Measurements from ENCODE around the gene C19orf33.

C19orf33 gene

GRCh38 chr19:38321646-38322196, 17.7 kb downstream of the C19orf33 start:
- H3K27ac ChIP-seq = no peak overlapping the region
- H3K4me3 ChIP-seq (ENCODE audit: low read depth, low read length) = no peak overlapping the region
- in situ Hi-C loops (cut with HindIII; ENCODE audit: low pct_ligation_motif_present, low sequenced_read_pairs) = no loop called here
- no peak for DNase-seq
- no peak for TF ChIP-seq CTCF (IDR thresholded peaks at IDR 0.05; ENCODE audit: low read depth, low read length, missing control alignments)
- peaks cover 3% of the 10 kb centered on the region for H3K36me3 ChIP-seq (replicated peaks)
- H3K27me3 ChIP-seq (replicated peaks) = no peaks in the 10 kb centered on the region

- DNase-seq = no peak
- H3K4me3 ChIP-seq (ENCODE audit: low read depth, low read length) = no peak overlapping the region
- peaks cover 8% of the 10 kb centered on the region for H3K36me3 ChIP-seq (replicated peaks)
- in situ Hi-C loops (cut with HindIII; ENCODE audit: low pct_ligation_motif_present, low sequenced_read_pairs) = no loop called here
- no peak overlapping the region for H3K27ac ChIP-seq
- TF ChIP-seq CTCF (IDR thresholded peaks at IDR 0.05; ENCODE audit: low read depth, low read length, missing control alignments) = no peak
- H3K27me3 ChIP-seq (replicated peaks) = no peaks in the 10 kb centered on the region
Observed at GRCh38 chr19:38323291-38323690, 19.2 kb downstream of the C19orf33 start.

- Histone ChIP-seq H3K27me3 (replicated peaks) (no peaks in the 10 kb centered on the region), H3K36me3 (replicated peaks) (peaks cover 10% of the 10 kb centered on the region), H3K4me3 (ENCODE audit: low read depth, low read length) (no peak overlapping the region), H3K27ac (no peak overlapping the region)
- in situ Hi-C loops (cut with HindIII; ENCODE audit: low pct_ligation_motif_present, low sequenced_read_pairs) = no loop called here
- TF ChIP-seq CTCF (IDR thresholded peaks at IDR 0.05; ENCODE audit: low read depth, low read length, missing control alignments) = no peak
- DNase-seq = no peak
Observed at GRCh38 chr19:38324431-38324830, 20.4 kb downstream of the C19orf33 start.

DNA sequence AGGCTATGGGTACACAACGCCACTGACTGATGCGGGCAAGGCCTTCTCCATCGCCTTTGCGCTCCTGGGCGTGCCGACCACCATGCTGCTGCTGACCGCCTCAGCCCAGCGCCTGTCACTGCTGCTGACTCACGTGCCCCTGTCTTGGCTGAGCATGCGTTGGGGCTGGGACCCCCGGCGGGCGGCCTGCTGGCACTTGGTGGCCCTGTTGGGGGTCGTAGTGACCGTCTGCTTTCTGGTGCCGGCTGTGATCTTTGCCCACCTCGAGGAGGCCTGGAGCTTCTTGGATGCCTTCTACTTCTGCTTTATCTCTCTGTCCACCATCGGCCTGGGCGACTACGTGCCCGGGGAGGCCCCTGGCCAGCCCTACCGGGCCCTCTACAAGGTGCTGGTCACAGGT, 22.5 kb downstream of the C19orf33 start:
- Histone ChIP-seq H3K27me3 (replicated peaks) (no peaks in the 10 kb centered on the region), H3K4me3 (ENCODE audit: low read depth, low read length) (no peak overlapping the region), H3K27ac (no peak overlapping the region), H3K36me3 (replicated peaks) (peaks cover 10% of the 10 kb centered on the region)
- DNase-seq = no peak
- in situ Hi-C loops (cut with HindIII; ENCODE audit: low pct_ligation_motif_present, low sequenced_read_pairs) = no loop called here
- TF ChIP-seq CTCF (IDR thresholded peaks at IDR 0.05; ENCODE audit: low read depth, low read length, missing control alignments) = no peak

- Histone ChIP-seq H3K27ac (no peak overlapping the region), H3K4me3 (ENCODE audit: low read depth, low read length) (no peak overlapping the region), H3K27me3 (replicated peaks) (no peaks in the 10 kb centered on the region), H3K36me3 (replicated peaks) (peaks cover 6% of the 10 kb centered on the region)
- no peak for TF ChIP-seq CTCF (IDR thresholded peaks at IDR 0.05; ENCODE audit: low read depth, low read length, missing control alignments)
- in situ Hi-C loops (cut with HindIII; ENCODE audit: low pct_ligation_motif_present, low sequenced_read_pairs) = no loop called here
- DNase-seq = no peak
Observed at GRCh38 chr19:38329651-38330050, 25.6 kb downstream of the C19orf33 start.

GRCh38 chr19:38331728-38332127, 27.7 kb downstream of the C19orf33 start:
- in situ Hi-C loops (cut with HindIII; ENCODE audit: low pct_ligation_motif_present, low sequenced_read_pairs) = no loop called here
- Histone ChIP-seq H3K36me3 (replicated peaks) (peaks cover 6% of the 10 kb centered on the region), H3K4me3 (ENCODE audit: low read depth, low read length) (no peak overlapping the region), H3K27me3 (replicated peaks) (no peaks in the 10 kb centered on the region), H3K27ac (no peak overlapping the region)
- no peak for DNase-seq
- TF ChIP-seq CTCF (IDR thresholded peaks at IDR 0.05; ENCODE audit: low read depth, low read length, missing control alignments) = no peak
